Nephron (organoid): ENCODE data around the gene SLC25A5.

Experiments used
- H3K27ac Mint-ChIP-seq, 3 experiments: 2 replicates each; pipeline ENCODE4 v1.8.0; 2020; ENCODE audit warnings: mixed read lengths in 3 of 3, mild to moderate bottlenecking in 2 of 3, moderate library complexity in 1 of 3
- H3K27me3 Mint-ChIP-seq: 2 replicates; pipeline ENCODE4 v1.8.0; 2021; ENCODE audit warnings: low read depth, mild to moderate bottlenecking, moderate library complexity, mixed read lengths
- H3K36me3 Mint-ChIP-seq: 2 replicates; pipeline ENCODE4 v1.8.0; 2020; ENCODE audit warnings: low read depth, mixed read lengths
- H3K4me1 Mint-ChIP-seq: 2 replicates; pipeline ENCODE4 v1.8.0; 2020; ENCODE audit warnings: mixed read lengths
- H3K4me3 Mint-ChIP-seq, 3 experiments: 2 replicates each; pipeline ENCODE4 v1.8.0; 2020; ENCODE audit warnings: mild to moderate bottlenecking in 3 of 3, mixed read lengths in 3 of 3, moderate library complexity in 2 of 3
- H3K9me3 Mint-ChIP-seq: 2 replicates; pipeline ENCODE4 v1.8.0; 2020; ENCODE audit warnings: mixed read lengths
- CTCF ChIP-seq, 3 experiments: fragments of 200-600 bp; sonication (generic); IDR thresholded peaks; one replicate each; pipeline ENCODE4 v1.5.0; 2021; ENCODE audit warnings: antibody characterized with exemption in 3 of 3; ENCODE audit not compliant: unreplicated experiment in 3 of 3

Gene SLC25A5

GRCh38 chrX:119495734-119496726 is 27.8 kb downstream of the SLC25A5 start:
- H3K27ac Mint-ChIP-seq = no peak overlapping the region
- peaks cover 9% of the 10 kb centered on the region for H3K9me3 Mint-ChIP-seq
- H3K4me3 Mint-ChIP-seq = no peak overlapping the region
- no peaks in the 10 kb centered on the region for H3K36me3 Mint-ChIP-seq
- TF ChIP-seq CTCF (IDR thresholded peaks at IDR 0.05; ENCODE audit: unreplicated experiment in 3 of 3) = no peak
- no peaks in the 10 kb centered on the region for H3K4me1 Mint-ChIP-seq
- peaks cover 7% of the 10 kb centered on the region for H3K27me3 Mint-ChIP-seq

GRCh38 chrX:119497185-119497584 is 28.9 kb downstream of the SLC25A5 start:
- TF ChIP-seq CTCF (IDR thresholded peaks at IDR 0.05; ENCODE audit: unreplicated experiment in 3 of 3) = no peak
- Mint-ChIP-seq H3K27me3 (peaks cover 7% of the 10 kb centered on the region), H3K4me3 (no peak overlapping the region), H3K36me3 (no peaks in the 10 kb centered on the region), H3K27ac (no peak overlapping the region), H3K4me1 (no peaks in the 10 kb centered on the region), H3K9me3 (peaks cover 9% of the 10 kb centered on the region)

- H3K27ac Mint-ChIP-seq = no peak overlapping the region
- H3K4me1 Mint-ChIP-seq = no peaks in the 10 kb centered on the region
- H3K36me3 Mint-ChIP-seq = no peaks in the 10 kb centered on the region
- no peak overlapping the region for H3K4me3 Mint-ChIP-seq
- H3K27me3 Mint-ChIP-seq = peaks cover 7% of the 10 kb centered on the region
- peaks cover 9% of the 10 kb centered on the region for H3K9me3 Mint-ChIP-seq
- no peak for TF ChIP-seq CTCF (IDR thresholded peaks at IDR 0.05; ENCODE audit: unreplicated experiment in 3 of 3)
Measured at GRCh38 chrX:119500061-119500800, 32.0 kb downstream of the SLC25A5 start.

GRCh38 chrX:119501511-119502148 is 33.4 kb downstream of the SLC25A5 start:
- Mint-ChIP-seq H3K36me3 (no peaks in the 10 kb centered on the region), H3K4me3 (no peak overlapping the region), H3K4me1 (no peaks in the 10 kb centered on the region), H3K9me3 (peaks cover 11% of the 10 kb centered on the region), H3K27me3 (peaks cover 7% of the 10 kb centered on the region), H3K27ac (no peak overlapping the region)
- TF ChIP-seq CTCF (IDR thresholded peaks at IDR 0.05; ENCODE audit: unreplicated experiment in 3 of 3) = no peak

GRCh38 chrX:119502727-119503483 is 34.7 kb downstream of the SLC25A5 start:
- no peak for TF ChIP-seq CTCF (IDR thresholded peaks at IDR 0.05; ENCODE audit: unreplicated experiment in 3 of 3)
- no peak overlapping the region for H3K4me3 Mint-ChIP-seq
- H3K9me3 Mint-ChIP-seq = peaks cover 12% of the 10 kb centered on the region
- peaks cover 3% of the 10 kb centered on the region for H3K27me3 Mint-ChIP-seq
- no peaks in the 10 kb centered on the region for H3K36me3 Mint-ChIP-seq
- H3K27ac Mint-ChIP-seq = no peak overlapping the region
- no peaks in the 10 kb centered on the region for H3K4me1 Mint-ChIP-seq
